ENCODE results near the gene NOL4L.

Gene NOL4L

GRCh38 chr20:32541323-32542258 lies 43.5 kb downstream of the NOL4L start:
- DNase-seq (ENCODE audit: low read depth, low spot score) = no peak

- DNase-seq (ENCODE audit: low read depth, low spot score) = no peak
Observed at GRCh38 chr20:32539817-32540675, 45.1 kb downstream of the NOL4L start.

DNA sequence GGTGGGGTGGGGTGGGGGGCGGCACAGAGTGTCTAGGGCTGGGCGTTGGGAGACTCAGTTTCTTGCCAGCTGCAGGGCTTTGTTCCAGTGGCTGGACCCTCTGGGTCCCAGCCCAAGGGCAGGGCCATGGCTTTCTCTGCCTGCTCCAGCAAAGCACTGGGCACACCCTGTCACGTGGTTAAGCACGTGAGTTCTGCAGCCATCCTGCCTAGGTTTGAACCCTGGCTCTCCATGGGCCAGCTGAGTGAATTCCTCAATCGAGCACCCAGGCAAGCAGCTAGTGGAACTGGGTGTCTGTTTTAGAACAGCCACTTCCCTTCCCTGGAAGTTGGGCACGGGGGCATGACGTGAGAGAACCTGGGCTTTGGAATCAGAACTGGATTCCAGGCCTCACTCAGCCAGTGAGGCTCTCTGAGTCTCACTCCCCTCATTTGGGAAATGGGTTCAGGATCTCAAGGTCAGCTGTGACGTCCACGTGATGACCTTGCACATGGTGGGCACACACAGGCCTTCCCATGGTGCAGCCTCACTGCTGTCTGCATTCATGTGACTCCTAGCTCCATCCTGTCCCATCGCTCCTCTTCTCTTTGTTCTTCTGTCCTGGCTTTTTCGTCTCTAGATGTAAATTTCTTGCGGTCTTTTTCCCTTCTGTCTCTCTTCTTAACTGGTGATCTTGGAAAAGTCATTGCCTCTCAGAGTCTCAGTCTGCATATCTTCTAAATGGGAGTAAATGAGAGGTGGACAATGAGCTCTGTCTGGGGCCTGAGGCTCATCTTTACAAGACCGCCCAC lies 45.9 kb downstream of the NOL4L start:
- DNase-seq (ENCODE audit: low read depth, low spot score) = no peak

DNA sequence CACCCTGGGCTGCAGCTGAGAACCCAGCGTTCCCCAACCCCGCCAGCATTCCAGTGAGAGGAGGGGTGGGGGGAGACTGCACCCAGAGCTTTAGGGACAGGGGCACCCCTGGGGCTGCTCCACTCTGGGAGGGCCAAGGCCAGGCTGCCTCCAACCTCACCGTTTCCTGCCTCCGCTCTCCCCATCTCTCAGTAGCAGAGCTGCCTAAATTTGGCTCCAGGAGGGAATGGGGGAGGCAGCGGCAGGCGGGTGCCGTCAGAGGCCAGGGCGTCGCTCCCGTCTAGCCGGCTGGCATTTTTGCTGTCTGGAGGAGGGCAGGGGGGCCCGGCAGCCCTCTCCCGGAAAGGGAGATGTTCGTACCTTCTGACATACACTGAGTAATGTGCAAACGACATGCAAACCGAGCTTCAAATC lies 46.6 kb downstream of the NOL4L start:
- no peak for DNase-seq (ENCODE audit: low read depth, low spot score)

DNA sequence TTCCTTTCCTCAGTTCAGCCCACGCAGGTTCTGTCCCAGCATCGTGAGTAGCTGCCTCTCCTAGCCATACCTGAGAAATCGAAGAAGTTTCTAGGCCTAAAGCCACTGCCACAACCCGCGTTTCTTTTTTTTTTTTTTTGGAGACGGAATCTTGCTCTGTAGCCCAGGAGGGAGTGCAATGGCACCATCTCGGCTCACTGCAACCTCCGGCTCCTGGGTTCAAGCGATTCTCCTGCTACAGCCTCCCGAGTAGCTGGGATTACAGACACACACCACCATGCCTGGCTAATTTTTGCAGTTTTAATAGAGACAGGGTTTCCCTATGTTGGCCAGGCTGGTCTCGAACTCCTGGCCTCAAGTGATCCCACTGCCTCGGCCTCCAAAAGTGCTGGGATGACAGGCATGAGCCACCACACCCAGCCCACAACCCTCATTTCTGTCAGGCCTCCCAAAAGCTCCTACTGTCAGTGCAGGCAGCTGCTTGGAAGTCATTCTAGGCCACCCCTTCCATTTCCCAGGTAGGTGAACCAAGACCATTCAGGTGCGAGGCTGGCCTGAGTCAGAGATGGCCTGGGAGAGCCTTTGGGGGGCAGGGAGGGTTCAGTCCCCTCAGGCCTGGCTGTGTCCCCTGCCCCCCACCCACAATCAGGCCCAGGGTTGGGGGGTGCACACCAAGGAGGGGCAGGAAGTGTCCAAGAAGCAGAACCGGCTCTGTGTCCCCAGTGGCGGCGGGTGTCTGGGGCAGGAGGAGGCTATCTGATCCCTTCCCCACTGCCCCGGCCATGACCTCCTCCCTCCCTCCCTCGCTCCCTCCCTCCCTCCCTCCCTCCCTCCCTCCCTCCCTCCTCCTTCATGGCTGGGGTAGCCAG lies 47.2 kb downstream of the NOL4L start:
- DNase-seq (ENCODE audit: low read depth, low spot score) = no peak

GRCh38 chr20:32536851-32537656 lies 48.1 kb downstream of the NOL4L start:
- no peak for DNase-seq (ENCODE audit: low read depth, low spot score)

GRCh38 chr20:32535953-32536823 lies 48.9 kb downstream of the NOL4L start:
- DNase-seq (ENCODE audit: low read depth, low spot score) = peak; percentile 83

DNA sequence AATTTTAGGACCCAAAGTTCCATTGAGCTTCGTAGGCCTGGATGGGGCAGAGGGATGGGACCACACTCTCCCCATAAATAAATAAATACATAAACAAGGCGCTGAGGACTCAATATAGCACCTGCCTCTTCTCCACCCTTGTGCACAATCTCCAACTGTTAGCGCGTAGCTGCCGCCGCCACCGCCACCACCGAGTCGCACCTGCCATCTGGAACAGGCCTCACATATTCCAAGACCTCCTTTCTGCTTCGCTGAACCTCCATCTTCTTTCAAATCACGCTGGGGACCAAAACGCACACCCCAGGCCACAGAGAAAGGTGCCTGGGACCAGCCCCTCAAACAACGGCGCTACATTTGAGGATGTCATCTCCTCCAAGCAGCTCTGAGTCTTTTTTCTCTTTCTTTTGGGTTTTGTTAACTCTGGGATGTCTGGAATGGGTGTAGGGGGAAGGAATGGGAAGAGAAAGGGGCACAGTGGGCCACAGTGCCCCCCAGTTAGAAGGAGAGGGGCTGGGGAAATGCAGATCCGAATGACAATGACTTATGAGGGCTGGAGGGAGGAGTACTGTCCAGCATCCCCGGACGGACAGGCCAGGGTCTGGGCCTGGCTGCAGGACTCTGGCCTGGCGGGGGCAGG lies 49.7 kb downstream of the NOL4L start:
- no peak for DNase-seq (ENCODE audit: low read depth, low spot score)

GRCh38 chr20:32534661-32535240 lies 50.4 kb downstream of the NOL4L start:
- peak; percentile 46 for DNase-seq (ENCODE audit: low read depth, low spot score)

- DNase-seq (ENCODE audit: low read depth, low spot score) = no peak
Observed at GRCh38 chr20:32533732-32534131, 51.4 kb downstream of the NOL4L start.

DNA sequence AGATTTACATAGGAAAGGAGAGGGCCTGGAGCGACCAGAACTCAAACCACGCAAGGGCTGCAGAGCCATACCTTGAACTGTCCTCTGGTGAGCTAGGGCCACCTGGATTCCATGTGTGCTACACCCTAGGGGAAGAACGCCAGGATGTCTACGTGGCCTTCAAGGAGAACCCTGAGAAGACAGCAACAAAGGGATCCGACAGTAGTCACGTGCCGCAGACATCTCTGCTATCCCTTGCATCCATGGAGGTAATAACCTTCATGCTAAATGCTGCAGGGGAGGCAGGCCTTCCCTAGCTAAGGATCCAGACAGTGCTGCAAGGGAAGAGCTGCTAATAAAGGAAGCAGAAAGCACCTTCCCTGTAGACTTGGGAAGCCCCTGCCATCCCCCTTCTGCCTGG lies 52.9 kb downstream of the NOL4L start:
- no peak for DNase-seq (ENCODE audit: low read depth, low spot score)

DNA sequence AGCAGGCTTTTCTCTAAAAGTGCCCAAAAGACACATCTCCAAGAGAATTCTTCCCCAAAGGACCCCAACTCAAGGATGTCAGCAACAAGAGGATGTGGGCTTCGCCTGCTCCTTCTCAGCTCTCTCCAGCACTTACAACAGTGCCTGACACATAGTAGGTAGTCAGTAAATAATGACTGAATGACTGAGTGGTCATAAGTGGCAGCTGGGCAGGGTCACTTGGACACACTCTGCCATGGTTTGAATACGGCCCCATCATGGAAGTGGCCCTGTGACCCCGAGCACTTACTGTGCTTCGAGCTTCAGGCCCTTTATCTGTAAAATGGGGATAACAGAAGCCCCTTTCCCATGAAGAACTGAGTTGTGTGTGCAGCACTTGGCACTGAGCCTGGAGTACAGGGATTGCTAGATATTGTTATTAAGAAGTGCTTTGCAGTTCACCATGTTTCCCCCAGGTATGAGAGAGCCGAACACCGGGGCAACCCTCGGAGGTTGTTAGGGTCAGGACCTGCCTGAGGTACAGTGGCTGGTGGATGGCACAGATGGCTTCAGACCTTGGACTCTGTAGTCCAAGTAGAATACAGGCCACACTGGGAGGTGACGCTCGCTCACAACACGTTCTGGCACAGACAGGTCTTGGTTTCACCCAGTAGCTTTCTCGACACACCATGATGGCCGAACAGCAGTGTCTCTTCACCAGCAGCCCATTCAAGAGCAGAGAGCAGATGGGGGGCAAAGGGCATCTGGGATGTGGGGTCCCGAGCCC lies 56.0 kb downstream of the NOL4L start:
- DNase-seq (ENCODE audit: low read depth, low spot score) = no peak

- no peak for DNase-seq (ENCODE audit: low read depth, low spot score)
Observed at GRCh38 chr20:32528171-32528891, 56.8 kb downstream of the NOL4L start.

DNA sequence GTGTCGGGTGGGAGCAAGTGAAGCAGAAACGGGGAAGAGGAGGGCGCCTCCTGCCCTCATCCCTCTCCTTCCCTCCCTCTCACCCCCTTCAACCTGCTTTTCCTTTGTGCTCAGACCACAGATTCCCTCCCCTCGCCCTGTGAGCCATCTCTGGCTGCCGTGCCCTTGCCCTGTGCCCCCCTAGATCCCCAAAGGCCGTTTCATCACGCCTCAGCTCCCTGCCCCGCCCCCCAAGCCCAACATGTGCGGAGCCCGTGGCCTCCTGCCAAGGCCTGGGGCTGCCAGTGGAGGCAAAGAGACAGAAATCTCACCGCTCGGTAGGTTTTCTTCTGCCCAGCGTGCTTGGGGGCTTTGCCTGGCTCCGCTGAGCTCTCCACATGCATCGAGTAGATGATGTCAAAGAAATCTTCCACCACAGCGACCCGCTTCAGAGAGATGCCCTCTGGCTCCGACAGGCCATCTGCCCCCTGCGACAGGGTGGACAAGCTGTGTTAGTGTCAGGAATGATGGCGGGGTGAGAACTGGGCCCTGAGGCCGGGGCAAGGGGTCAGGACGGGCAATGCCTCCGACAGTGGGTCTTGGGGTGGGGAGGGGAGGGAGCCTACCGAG lies 57.6 kb downstream of the NOL4L start:
- peak; percentile 33 for DNase-seq (ENCODE audit: low read depth, low spot score)

DNA sequence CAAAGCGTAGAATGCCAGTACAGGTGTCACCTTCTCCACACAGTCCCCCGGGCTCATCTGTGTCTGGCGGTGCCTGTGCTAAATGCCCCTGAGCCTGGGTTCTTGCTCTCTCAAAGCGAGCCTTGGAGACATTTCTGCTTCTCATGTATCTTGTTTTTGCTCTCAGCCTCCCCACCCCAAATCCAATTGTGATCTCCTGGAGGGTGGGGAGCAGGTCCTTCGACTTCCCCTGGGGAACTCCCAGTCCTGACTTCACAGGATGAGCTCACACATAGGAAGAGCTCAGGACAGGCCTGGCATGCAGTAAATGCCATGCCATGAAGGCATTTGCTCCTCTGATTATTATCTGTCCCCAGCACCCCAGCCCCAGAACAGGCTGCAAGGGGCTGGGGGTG lies 58.1 kb downstream of the NOL4L start:
- DNase-seq (ENCODE audit: low read depth, low spot score) = no peak

GRCh38 chr20:32526541-32526940 lies 58.6 kb downstream of the NOL4L start:
- DNase-seq (ENCODE audit: low read depth, low spot score) = no peak
